Mammary epithelial cell (primary cell): ENCODE results near the gene TRIM47.

Source experiments
- EZH2 ChIP-seq: IDR thresholded peaks from 2 replicates; pipeline ENCODE4 v1.6.1; 2012; ENCODE audit warnings: low read length, inconsistent platforms, borderline replicate concordance
- TF ChIP-seq, protein P1 (sequence below), 2 donors: IDR thresholded peaks in 1 of 2; conservative IDR thresholded peaks in 1 of 2; 2 replicates each; pipeline ENCODE4 v1.5.1; 2011 to 2012; ENCODE audit warnings: inconsistent platforms in 2 of 2, low read length in 2 of 2, mild to moderate bottlenecking in 2 of 2, control low read depth in 1 of 2, low read depth in 1 of 2; ENCODE audit not compliant: insufficient read depth in 1 of 2; ENCODE audit errors: extremely low read depth in 1 of 2

DNA sequence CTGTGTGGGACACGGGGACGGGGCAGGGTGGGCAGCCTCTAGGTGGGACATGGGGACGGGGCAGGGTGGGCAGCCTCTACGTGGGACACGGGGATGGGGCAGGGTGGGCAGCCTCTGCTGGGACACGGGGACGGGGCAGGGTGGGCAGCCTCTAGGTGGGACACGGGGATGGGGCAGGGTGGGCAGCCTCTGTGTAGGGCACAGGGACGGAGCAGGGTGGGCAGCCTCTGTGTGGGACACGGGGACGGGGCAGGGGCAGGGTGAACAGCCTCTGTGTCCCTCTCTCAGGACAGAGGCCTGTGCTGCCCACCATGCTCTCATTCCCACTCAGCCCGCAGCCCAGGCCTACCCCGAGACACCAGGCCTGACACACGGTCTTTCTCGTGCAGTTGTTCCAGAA, 43.2 kb upstream of the TRIM47 start:
- TF ChIP-seq, protein P1, sequence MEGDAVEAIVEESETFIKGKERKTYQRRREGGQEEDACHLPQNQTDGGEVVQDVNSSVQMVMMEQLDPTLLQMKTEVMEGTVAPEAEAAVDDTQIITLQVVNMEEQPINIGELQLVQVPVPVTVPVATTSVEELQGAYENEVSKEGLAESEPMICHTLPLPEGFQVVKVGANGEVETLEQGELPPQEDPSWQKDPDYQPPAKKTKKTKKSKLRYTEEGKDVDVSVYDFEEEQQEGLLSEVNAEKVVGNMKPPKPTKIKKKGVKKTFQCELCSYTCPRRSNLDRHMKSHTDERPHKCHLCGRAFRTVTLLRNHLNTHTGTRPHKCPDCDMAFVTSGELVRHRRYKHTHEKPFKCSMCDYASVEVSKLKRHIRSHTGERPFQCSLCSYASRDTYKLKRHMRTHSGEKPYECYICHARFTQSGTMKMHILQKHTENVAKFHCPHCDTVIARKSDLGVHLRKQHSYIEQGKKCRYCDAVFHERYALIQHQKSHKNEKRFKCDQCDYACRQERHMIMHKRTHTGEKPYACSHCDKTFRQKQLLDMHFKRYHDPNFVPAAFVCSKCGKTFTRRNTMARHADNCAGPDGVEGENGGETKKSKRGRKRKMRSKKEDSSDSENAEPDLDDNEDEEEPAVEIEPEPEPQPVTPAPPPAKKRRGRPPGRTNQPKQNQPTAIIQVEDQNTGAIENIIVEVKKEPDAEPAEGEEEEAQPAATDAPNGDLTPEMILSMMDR (conservative IDR thresholded peaks at IDR 0.05 in 1 of 2, IDR thresholded peaks at IDR 0.05 in 1 of 2; ENCODE audit: extremely low read depth in 1 of 2, insufficient read depth in 1 of 2, low read depth in 1 of 2, low read length in 2 of 2): no peak
- TF ChIP-seq EZH2: no peak
